HG03039 (cell line): ENCODE data around the gene ZNF714.
"Not testable (repeated sequence)": the region's sequence is repeated elsewhere in the genome, so short reads cannot be mapped to it uniquely, and the experiment has no call there.

Experiments
- ATAC-seq: cut with Tn5 transposase; IDR thresholded peaks from one replicate; pipeline ENCODE4 v1.9.1; 2021; ENCODE audit warnings: mild to moderate bottlenecking, moderate library complexity; ENCODE audit not compliant: unreplicated experiment

ZNF714 gene

DNA sequence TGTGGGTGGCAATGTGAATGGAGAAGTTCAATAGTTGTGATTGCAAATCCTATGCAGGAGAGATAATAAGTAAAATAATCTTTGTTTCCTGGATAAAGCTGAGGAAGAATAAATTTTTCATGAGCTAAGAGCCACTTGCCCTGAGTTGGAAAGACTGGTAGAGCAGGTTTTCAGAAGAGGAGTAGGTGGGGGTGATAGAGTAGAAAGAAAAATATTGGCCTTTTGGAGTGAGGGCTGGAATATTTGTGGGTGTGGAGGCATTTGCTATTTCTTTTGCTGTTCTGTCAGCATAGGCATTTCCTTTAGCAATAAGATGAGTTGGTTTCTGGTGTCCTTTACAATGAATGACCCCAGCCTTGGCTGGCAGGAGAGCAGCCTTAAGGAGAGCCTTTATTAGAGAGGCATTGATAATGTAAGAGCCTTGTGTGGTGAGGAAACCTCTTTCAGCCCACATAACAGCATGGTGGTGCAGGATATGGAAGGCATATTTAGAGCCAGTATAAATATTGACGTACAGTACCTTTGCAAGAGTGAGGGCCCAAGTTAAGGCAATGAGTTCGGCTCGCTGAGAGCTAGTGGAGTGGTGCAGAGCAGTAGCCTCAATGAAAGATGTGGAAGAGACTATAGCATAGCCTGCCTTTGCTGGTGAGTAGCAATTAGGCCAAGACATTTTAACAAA is 48.2 kb downstream of the ZNF714 start:
- no peak for ATAC-seq

- no peak for ATAC-seq
These were observed 51.6 kb downstream of the ZNF714 start for GRCh38 chr19:21133633-21134032.

DNA sequence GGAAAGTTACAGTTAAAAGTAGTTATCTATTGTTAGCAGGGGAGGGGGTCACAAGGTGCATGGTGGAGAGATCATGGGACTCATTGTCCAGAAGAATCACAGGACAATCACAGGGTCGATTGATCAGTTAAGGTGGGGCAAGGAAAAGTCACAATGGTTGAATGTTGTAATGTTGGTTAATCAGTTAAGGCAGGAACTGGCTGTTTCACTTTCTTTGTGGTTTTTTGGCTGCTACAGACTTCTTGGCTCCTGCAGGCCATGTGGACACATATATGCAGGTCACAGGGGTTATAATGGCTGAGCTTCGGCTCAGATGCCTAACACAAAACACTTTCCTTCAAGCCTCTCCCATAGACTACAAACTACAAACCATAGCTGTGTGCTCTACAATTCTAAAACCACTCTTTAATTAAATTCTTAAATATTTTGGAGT is 52.9 kb downstream of the ZNF714 start:
- ATAC-seq, result no peak

DNA sequence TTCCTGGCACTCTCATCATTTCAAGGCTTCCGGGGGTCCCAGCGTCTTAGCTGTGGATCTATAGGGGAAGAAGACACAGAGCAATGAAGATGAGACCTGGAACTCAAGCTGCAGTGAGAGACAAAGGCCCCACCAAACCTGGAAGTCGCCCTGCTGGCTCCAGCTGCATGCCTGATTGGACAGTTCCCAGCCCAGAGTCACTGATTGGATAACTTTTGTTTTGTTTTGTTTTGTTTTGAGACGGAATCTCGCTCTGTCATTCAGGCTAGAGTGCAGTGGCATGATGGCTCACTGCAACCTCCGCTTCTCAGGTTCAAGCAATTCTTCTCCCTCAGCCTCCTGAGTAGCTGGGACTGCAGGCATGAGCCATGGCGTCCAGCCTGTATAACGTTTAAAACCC is 53.4 kb downstream of the ZNF714 start:
- ATAC-seq, result no peak

- no peak for ATAC-seq
These were observed 56.1 kb downstream of the ZNF714 start for GRCh38 chr19:21138130-21138529.

- ATAC-seq, result not testable (repeated sequence)
These were observed 59.0 kb downstream of the ZNF714 start for GRCh38 chr19:21141006-21141405.

DNA sequence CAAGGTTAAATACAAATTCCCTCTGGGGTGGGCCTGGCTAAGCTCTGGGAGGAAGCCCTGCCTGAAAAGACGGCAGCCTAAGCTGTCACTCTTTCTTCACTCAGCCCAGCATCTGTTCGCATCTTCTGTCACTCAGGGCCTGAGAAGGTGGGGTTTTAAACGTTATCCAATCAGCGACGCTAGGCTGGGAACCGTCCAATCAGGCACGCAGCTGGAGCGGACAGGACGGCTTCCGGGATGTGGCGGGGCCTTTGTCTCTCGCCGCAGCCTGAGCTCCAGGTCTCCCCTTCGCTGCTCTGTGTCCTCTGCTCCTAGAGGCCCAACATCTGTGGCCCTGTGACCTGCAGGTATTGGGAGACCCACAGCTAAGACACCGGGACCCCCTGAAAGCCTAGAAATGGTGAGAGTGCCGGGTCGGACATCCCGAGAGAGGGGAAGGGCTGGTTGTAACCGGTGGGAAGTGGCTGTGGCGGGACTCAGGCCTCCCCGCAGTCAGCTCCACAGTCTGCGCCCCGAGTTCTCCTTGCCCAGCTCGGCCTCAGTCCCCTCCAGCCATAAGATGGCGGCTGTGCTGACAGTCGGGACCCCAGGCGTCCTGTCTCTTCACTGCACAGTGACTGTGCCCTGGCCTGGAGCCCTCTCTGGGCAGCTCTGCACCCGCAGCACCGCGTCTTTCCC is 59.9 kb downstream of the ZNF714 start, which contains the start of gene ZNF431:
Gene ZNF431, plus strand, starts transcription at position 254 of the 678 bp plus-strand sequence. Its CDS starts 144 bp downstream, at position 398.
- ATAC-seq, result peak; percentile 97

DNA sequence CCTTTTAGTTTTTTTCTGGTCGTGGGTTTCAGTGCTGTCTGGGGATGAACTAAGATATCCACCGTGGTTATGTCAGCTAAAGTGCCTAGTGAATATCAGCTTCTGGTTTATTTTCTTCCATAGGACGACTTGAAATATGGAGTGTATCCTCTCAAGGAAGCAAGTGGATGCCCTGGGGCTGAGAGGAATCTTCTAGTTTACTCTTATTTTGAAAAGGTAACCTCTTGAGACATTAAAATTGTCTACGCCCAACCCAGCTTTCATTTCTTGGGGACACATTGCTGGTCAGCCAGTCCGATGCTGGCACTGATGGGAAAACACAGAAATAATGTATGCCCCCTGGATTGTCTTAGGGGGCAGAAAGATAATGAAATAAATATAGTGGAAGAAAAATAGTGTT is 61.4 kb downstream of the ZNF714 start:
- ATAC-seq, result no peak

DNA sequence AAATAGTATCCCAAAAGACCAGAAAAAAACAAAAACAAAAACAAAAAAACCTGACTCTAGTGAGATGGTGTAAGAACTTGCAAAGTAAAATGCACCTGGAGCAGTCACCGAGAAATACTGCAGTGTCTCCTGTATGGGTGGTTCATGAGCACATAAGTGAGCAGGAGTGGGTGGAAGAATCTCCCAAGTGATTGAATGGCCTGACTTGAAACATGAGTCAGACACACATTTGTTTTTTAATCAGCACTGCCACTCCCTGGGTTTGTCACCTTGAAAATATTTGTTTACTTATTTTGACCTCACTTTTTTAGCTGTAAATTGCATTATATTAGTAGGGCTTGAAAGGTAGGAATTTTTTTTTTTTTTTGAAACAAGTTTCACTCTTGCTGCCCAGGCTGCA is 61.9 kb downstream of the ZNF714 start:
- no peak for ATAC-seq

GRCh38 chr19:21147540-21147939 is 65.5 kb downstream of the ZNF714 start:
- ATAC-seq, result no peak

DNA sequence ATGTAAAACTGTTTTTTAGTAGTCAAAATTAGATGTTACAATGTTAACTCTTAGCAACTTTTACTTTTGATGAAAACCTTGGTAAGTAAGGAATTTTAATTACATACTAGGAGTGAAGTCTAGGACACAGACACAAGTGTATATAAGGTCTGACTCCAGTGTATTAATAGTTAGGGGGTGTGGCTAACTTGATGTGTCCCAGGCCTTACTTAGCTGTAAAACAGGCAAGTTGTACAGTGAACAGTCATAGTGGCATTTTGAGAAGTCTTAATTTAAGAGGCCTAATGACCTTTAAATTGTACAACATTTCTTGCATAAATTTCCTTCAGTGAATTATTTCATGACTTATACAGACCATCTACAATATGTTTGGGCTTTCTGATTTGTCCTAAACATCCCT is 66.7 kb downstream of the ZNF714 start:
- ATAC-seq, result no peak

DNA sequence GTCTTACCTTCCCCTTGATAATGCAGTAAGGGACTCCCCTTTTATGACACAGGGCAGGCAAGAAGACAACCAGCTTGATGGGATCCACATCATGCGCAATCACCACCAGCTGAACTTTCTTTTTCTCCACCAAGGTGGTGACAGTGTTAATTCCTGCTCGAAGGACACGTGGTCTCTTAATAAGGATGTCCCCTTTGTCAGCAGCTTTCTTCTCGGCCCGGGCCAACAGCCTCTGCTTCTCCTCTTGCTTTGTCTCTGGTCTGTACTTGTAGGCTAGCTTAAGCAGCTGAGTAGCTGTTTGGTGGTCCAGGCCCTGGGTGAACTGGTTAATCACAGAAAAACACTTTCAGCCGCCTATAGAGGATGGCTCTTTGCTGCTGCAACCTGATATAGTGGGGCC is 67.9 kb downstream of the ZNF714 start:
- no peak for ATAC-seq

DNA sequence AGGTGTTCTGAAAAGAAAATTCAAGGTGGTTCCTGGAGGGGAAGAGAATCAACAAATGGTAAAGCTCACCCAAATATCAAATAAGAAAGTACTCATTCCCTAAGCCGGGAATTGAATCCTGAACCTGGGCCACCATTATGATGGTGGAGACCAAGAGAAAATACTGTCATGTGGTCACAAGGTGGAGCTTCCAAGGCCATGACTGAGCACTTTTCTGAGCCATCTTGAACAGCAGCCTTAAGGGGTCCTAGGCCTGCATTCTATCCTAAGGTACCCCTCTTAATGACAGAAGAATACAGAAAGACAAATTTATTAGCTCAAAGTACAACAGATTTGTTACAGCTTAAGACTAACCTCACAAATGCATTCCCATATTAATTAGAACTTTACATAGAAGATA is 69.5 kb downstream of the ZNF714 start:
- no peak for ATAC-seq

GRCh38 chr19:21158523-21159135 is 76.6 kb downstream of the ZNF714 start:
- no peak for ATAC-seq

- ATAC-seq, result no peak
These were observed 82.5 kb downstream of the ZNF714 start for GRCh38 chr19:21164541-21164940.

GRCh38 chr19:21166436-21166835 is 84.4 kb downstream of the ZNF714 start:
- no peak for ATAC-seq
